Activated naive CD4-positive, alpha-beta T cell treated with anti-CD3 and anti-CD28 coated beads, Interleukin-2, amount 50 U/mL, for 24 hours (primary cell): ENCODE measurements around the gene DUT.

Experiments used
- H3K27ac Mint-ChIP-seq: one replicate; pipeline ENCODE4 v1.8.0; 2021; ENCODE audit warnings: mild to moderate bottlenecking, mixed read lengths
- H3K27me3 Mint-ChIP-seq: one replicate; pipeline ENCODE4 v1.8.0; 2021; ENCODE audit warnings: mixed read lengths
- H3K36me3 Mint-ChIP-seq: one replicate; pipeline ENCODE4 v1.8.0; 2021; ENCODE audit warnings: mixed read lengths
- H3K4me1 Mint-ChIP-seq: one replicate; pipeline ENCODE4 v1.8.0; 2021; ENCODE audit warnings: mixed read lengths
- H3K4me3 Mint-ChIP-seq: one replicate; pipeline ENCODE4 v1.8.0; 2021; ENCODE audit warnings: mild to moderate bottlenecking, mixed read lengths
- H3K9me3 Mint-ChIP-seq: one replicate; pipeline ENCODE4 v1.8.0; 2021; ENCODE audit warnings: mixed read lengths

Gene DUT

DNA sequence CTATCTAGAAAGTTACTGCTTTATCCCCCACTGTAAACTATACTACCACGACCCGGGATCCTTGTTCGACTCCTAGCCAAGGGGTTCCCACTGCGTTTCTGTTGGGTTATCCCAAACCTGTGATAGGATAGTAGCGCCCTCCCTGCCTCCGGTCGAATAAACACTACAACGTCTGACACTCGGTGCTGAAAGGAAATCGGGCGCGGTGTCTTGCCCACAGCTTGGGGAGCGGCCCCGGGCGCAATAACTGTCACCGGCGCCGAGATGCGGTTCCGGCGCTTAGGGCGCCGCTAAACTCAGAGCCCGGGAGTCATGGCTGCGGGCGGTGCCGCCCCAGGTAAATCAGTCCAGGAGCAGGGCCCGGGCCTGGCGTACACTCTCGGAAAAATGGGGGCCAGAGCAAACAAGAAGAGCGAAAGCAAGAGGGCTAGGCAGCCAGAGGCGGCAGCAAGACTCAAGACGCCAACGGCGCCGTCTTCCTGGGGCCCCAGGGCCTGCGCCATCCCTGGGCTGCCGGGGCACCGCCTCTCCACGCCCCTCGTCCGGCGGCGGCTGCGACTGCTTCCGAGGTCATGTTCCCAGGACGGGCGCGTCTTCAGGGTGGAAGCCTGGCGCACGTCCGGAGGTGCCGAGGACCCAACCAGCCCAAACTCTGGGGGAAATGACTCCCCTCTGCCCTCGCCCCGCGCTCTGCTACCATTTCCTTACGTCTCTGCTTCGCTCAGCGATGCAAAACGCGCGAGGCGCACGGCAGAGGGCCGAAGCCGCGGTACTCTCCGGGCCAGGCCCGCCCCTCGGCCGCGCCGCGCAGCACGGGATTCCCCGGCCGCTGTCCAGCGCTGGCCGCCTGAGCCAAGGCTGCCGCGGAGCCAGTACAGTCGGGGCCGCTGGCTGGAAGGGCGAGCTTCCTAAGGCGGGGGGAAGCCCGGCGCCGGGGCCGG is at the start of gene DUT:
DUT (plus strand) TSS at position 575 of the 941 bp plus-strand sequence; CDS start at position 662, 87 bp downstream.
- no peaks in the 10 kb centered on the region for H3K27me3 Mint-ChIP-seq
- no peaks in the 10 kb centered on the region for H3K9me3 Mint-ChIP-seq
- H3K4me1 Mint-ChIP-seq = peaks cover 28% of the 10 kb centered on the region
- peak within 1 kb of the TSS; percentile 100 for H3K27ac Mint-ChIP-seq
- H3K36me3 Mint-ChIP-seq = peaks cover 5% of the 10 kb centered on the region
- peak within 1 kb of the TSS; percentile 99 for H3K4me3 Mint-ChIP-seq

DNA sequence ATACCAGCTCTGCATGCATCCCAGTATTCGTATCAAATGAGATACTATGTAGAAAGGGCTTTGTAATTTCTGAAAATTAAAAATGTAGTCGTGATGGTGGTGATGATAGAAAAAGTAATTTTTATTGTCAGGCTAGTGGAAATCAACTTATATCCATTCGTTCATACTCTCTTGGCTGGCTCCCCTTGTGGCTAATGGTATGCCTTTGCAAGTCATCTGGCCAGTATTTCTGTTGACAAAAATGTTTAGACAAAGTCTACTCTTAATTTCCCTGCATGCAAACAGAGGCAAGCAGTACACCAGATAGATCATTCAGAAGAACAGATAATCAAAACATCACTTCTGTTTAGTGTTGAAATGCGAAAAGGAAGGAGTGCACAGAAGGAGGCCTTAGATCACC is 49.6 kb upstream of the DUT start:
- Mint-ChIP-seq H3K9me3 (no peaks in the 10 kb centered on the region), H3K4me1 (peaks cover 7% of the 10 kb centered on the region), H3K4me3 (no peak overlapping the region), H3K27me3 (peaks cover 4% of the 10 kb centered on the region), H3K27ac (no peak overlapping the region), H3K36me3 (no peaks in the 10 kb centered on the region)

DNA sequence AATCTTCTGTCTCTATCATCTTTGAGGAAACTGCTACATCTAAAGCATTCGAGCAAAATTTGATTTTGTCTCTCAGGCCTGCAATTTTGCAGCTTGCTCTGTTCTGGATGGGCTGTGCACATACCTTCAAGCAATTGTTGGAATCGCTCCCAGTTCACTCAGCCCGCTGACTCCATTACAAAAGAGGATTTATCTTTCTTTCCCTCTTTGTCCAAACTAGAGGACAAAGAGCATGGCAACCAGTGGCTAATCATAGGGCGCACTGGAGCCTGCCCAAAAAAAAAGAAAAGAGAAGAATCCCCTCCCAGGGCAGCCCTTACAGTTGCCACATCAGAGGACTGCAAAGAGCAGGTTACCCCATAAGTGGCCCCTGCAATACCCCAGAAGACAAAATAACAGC is 49.0 kb upstream of the DUT start:
- H3K27me3 Mint-ChIP-seq = peaks cover 4% of the 10 kb centered on the region
- H3K36me3 Mint-ChIP-seq = no peaks in the 10 kb centered on the region
- peaks cover 7% of the 10 kb centered on the region for H3K4me1 Mint-ChIP-seq
- H3K9me3 Mint-ChIP-seq = no peaks in the 10 kb centered on the region
- H3K4me3 Mint-ChIP-seq = no peak overlapping the region
- no peak overlapping the region for H3K27ac Mint-ChIP-seq

DNA sequence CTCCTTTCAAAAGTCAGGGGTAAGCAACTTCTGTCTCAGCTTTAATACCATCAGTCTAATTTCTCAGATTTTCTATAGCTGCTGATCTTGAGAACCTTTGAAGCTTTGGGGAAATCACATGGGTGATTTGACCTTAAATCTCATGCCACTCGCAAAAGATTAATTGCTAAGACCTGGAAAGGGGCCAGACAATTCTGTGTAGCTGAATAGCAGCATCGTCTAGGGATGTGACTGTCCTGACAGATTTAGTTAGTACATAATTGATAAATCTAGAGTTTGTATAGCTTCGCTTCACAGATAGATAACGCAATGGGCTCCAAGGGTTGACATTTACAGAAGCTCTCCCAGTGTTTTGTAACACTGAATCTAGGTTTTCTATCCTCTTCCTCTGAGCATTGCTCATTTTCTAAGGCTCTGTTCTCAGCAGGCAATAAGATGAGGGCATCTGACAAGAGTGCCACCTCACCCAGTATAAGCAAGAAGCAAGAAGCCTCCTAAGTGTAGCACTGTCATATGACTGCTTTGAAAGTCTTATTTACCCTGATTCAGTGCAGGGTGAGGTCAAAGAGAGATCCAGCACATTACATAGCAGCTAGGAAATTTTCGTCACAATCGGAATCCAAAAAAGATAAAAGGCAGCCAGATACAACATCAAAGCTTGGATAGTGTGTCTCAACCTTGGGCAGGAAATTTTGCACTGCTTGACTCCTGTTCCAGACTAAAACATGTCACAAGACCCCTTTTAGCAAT is 47.7 kb upstream of the DUT start:
- H3K4me3 Mint-ChIP-seq = no peak overlapping the region
- no peak overlapping the region for H3K27ac Mint-ChIP-seq
- H3K9me3 Mint-ChIP-seq = no peaks in the 10 kb centered on the region
- H3K4me1 Mint-ChIP-seq = peaks cover 7% of the 10 kb centered on the region
- no peaks in the 10 kb centered on the region for H3K36me3 Mint-ChIP-seq
- peaks cover 4% of the 10 kb centered on the region for H3K27me3 Mint-ChIP-seq

DNA sequence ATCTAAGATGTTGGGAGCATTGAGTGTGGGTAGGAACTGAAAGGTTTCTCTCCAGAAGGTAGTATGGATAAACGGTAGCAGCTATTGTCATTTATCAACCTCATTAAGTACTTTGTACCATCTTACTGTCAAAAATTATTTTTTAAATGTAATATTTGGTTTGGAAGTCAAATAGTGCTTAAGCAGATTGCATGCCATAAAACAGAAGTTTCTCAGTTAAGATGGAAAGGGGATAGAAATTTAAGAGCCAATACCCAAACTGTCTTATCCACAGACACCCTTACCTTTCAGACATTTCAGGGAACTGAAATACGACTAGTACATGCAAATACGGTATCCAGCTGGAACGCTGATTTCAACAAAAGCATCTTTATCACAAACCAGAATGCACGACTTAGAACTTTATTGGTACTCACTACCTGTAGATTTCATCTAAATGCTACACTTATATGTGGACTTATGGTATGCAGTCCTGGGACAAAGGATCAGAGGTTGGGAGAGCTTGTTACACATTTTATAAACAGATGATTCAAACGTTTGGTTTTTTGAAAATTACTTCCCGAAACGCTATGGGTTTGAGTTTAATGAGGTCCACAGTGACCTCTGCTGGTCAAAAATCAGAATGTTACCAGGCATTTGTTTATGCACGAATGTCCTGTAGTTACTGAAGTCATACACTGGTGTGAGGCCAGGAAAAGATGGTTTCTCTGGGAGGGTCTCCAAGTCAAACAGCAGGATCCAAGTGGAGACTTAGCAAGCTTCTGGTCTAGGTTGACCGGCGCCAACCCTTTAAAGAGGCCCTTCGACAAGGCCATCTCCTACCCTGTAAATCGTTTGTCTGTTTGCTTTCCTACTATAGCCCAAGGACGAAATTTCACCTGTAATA is 45.7 kb upstream of the DUT start:
- H3K9me3 Mint-ChIP-seq = no peaks in the 10 kb centered on the region
- H3K4me3 Mint-ChIP-seq = no peak overlapping the region
- H3K4me1 Mint-ChIP-seq = peaks cover 7% of the 10 kb centered on the region
- H3K27ac Mint-ChIP-seq = no peak overlapping the region
- H3K36me3 Mint-ChIP-seq = no peaks in the 10 kb centered on the region
- H3K27me3 Mint-ChIP-seq = peaks cover 3% of the 10 kb centered on the region

DNA sequence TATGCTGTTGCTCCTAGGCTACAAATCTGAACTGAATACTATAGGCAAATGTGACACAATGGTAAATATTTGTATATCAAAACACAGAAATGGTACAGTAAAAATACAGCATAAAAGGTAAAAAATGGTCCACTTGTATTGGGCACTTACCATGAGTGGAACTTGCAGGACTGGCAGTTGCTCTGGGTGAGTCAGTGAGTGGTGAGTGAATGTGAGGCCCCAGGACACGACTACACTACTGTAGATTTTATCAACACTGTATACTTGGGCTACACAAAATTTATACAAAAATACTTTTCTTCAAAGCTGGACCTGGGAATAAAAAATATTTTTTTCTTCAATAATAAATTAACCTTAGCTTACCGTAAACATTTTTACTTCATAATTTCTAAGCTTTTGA is 41.6 kb upstream of the DUT start:
- peaks cover 7% of the 10 kb centered on the region for H3K4me1 Mint-ChIP-seq
- peaks cover 3% of the 10 kb centered on the region for H3K27me3 Mint-ChIP-seq
- H3K36me3 Mint-ChIP-seq = no peaks in the 10 kb centered on the region
- no peak overlapping the region for H3K4me3 Mint-ChIP-seq
- H3K9me3 Mint-ChIP-seq = no peaks in the 10 kb centered on the region
- H3K27ac Mint-ChIP-seq = no peak overlapping the region

DNA sequence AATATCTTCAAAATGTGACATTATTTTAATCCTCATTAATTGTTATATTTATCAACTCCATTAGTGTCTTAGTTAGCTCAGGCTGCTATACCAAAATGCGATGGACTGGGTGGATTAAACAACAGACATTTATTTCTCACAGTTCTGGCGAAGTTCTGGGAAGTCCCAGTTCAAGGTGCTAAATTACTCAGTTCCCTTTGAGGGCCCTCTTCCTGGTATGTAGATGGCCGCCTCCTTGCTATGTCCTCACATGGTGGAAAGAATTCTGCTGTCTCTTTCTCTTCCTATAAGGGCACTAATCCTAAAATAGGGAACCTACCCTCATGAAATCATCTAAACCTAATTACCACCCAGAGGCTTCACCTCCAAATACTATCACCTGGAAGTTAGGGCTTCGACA is 38.8 kb upstream of the DUT start:
- peaks cover 2% of the 10 kb centered on the region for H3K27me3 Mint-ChIP-seq
- H3K27ac Mint-ChIP-seq = no peak overlapping the region
- no peak overlapping the region for H3K4me3 Mint-ChIP-seq

DNA sequence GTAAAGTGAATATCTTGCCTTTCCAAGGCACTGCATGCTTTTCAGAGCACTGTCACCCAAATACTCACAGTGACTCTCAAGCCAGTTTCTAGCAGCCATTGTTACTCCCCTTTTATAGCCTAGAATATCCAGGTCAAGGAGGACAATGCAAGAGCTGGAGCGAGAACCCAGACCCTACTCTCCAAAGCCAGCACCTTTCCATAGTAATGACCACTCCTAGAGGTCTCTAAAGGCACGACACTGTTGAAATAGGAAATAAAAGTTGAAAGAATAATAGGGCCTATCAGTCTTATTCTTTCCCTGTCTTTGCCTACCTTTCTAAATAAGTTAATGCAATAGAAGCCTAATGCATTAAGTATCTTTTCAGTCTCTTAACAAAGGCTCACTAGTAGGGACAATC is 33.6 kb upstream of the DUT start:
- Mint-ChIP-seq H3K4me1 (no peaks in the 10 kb centered on the region), H3K27ac (no peak overlapping the region), H3K4me3 (no peak overlapping the region), H3K36me3 (no peaks in the 10 kb centered on the region), H3K27me3 (peaks cover 2% of the 10 kb centered on the region), H3K9me3 (no peaks in the 10 kb centered on the region)

More for the DNA sequence above, 38.8 kb upstream of the DUT start:
- Mint-ChIP-seq H3K4me1 (no peaks in the 10 kb centered on the region), H3K9me3 (no peaks in the 10 kb centered on the region), H3K36me3 (no peaks in the 10 kb centered on the region)

DNA sequence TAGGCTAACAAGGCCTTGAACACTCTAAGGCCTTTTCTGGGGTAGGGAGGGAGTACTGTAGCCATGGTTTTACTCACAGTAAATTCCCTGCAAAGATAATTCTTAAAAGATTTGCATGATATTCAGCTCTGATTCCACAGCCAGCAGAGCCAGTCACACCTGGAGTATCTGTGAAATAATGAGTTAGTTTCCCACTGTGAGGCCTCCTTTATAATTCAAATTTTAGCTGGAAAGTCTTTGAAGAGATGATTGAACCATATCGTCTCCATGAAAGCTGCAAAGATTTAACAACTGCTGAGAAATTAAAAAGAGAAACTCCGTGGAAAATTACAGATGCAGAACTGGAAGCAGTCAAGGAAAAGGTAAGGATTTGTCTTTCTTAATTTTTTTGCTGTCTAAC is 32.3 kb upstream of the DUT start:
- H3K27ac Mint-ChIP-seq = no peak overlapping the region
- no peaks in the 10 kb centered on the region for H3K36me3 Mint-ChIP-seq
- H3K9me3 Mint-ChIP-seq = no peaks in the 10 kb centered on the region
- H3K4me1 Mint-ChIP-seq = no peaks in the 10 kb centered on the region
- H3K27me3 Mint-ChIP-seq = peaks cover 2% of the 10 kb centered on the region
- no peak overlapping the region for H3K4me3 Mint-ChIP-seq

DNA sequence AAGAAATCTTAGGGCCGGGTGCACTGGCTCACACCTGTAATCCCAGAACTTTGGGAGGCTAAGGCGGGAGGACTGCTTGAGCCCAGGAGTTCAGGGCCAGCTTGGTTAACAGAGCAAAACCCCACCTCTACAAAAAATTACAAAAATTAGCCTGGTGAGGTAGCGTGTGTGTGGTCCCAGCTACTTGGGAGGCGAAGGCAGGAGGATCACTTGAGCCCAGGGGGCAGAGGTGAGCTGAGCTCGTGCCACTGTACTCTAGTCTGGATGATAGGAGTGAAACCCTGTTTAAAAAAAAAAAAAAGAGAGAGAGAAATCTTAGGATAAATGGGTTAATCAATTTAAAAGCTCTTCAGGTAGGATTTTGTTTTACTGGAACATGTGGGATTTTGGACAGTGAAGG is 31.2 kb upstream of the DUT start:
- H3K27me3 Mint-ChIP-seq = peaks cover 2% of the 10 kb centered on the region
- H3K9me3 Mint-ChIP-seq = no peaks in the 10 kb centered on the region
- H3K4me3 Mint-ChIP-seq = no peak overlapping the region
- no peaks in the 10 kb centered on the region for H3K4me1 Mint-ChIP-seq
- H3K27ac Mint-ChIP-seq = no peak overlapping the region
- H3K36me3 Mint-ChIP-seq = no peaks in the 10 kb centered on the region

DNA sequence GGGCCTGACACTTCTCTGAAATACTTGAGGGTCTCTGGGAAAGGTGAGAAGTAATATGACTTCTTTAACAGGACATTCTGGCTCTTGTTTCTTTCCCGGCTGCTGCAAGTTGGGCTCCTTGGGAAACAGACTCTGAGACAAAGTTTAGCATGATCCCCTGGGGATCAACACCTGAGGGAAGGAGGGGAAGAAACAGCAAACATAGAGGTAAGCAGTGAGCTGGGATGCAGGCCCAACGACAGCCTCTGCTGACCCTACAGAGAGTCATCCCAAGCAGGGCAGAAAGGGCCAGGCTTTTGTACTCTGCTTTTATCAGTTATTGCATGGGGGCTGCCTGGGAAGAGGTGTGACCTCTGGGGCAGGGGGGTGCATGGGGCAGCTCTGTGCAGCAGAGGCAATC is 26.8 kb upstream of the DUT start:
- Mint-ChIP-seq H3K9me3 (no peaks in the 10 kb centered on the region), H3K4me1 (no peaks in the 10 kb centered on the region), H3K4me3 (no peak overlapping the region), H3K27ac (no peak overlapping the region), H3K27me3 (no peaks in the 10 kb centered on the region), H3K36me3 (no peaks in the 10 kb centered on the region)

DNA sequence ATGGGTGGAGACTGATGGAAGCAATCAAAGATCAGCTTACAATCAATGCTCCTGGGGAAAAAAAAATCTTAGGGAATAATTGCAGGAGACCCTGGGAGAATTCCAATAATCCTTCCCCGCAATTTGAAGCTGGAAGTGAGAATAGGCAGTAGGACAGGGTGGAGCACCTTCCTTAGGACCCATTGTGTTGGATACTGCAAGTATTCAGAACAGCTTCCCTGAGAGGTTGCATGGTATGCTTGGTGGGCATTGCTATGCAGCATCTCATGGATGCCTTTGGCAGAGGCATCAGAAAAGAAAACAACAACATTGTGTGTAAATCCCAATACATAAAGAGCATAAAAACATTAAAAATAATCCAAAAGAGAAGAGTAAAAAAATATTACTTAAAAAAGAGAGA is 24.6 kb upstream of the DUT start:
- Mint-ChIP-seq H3K9me3 (no peaks in the 10 kb centered on the region), H3K27ac (no peak overlapping the region), H3K4me1 (no peaks in the 10 kb centered on the region), H3K36me3 (no peaks in the 10 kb centered on the region), H3K4me3 (no peak overlapping the region), H3K27me3 (no peaks in the 10 kb centered on the region)

DNA sequence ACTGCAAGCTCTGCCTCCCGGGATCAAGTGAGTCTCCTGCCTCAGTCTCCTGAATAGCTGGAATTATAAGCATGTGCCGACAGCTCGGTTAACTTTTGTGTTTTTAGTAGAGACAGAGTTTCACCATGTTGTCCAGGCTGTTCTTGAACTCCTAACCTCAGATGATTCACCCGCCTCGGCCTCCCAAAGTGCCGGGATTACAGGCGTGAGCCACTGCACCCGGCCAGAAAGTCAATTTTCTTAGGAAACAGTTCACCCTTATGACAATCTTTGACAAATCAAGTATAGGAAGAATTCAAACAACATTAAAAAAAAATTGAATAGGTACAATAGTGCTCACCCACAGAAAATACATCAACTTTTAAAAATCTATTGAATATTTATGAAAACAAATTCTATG is 23.6 kb upstream of the DUT start:
- H3K9me3 Mint-ChIP-seq = no peaks in the 10 kb centered on the region

DNA sequence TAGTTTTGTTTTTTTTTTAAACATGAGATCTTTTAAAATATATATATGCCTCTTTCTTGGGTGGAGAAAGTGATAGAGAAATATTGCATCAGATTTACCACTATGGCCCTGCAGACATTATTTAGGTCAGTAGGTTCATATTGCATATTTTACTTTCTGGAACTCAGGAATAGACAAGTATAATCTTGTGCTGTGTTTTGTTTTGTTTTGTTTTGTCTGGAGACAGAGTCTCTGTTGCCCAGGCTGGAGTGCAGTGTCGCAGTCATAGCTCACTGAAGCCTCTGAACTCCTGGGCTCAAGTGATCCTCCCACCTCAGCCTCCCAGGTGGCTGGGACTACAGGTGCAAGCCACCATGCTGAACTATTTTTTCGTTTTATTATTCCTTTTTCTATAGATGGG is 21.5 kb upstream of the DUT start:
- Mint-ChIP-seq H3K4me3 (no peak overlapping the region), H3K36me3 (no peaks in the 10 kb centered on the region), H3K27me3 (no peaks in the 10 kb centered on the region), H3K27ac (no peak overlapping the region), H3K9me3 (no peaks in the 10 kb centered on the region), H3K4me1 (no peaks in the 10 kb centered on the region)

More for the DNA sequence above, 23.6 kb upstream of the DUT start:
- Mint-ChIP-seq H3K36me3 (no peaks in the 10 kb centered on the region), H3K27me3 (no peaks in the 10 kb centered on the region), H3K4me1 (no peaks in the 10 kb centered on the region), H3K27ac (no peak overlapping the region), H3K4me3 (no peak overlapping the region)

DNA sequence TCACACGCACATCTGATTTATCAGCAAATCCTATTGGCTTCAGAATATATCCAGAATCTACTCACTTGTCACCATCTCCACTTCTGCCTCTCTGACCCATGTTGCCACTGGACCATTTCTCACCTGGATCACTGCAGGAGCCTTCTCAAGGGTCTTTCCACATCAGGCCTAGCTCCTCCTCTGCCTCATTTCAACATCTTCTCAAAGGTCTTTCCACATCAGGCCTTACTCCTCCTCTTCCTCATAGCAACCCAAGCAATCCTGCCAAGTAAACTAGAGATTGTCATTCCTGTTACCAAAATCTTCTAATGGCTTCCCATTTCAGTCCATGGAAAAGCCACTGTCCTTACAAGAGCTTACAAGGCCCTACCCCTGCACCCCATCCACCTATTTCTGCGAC is 18.0 kb upstream of the DUT start:
- no peak overlapping the region for H3K4me3 Mint-ChIP-seq
- peaks cover 1% of the 10 kb centered on the region for H3K27me3 Mint-ChIP-seq
- no peak overlapping the region for H3K27ac Mint-ChIP-seq
- H3K9me3 Mint-ChIP-seq = no peaks in the 10 kb centered on the region
- H3K36me3 Mint-ChIP-seq = no peaks in the 10 kb centered on the region
- no peaks in the 10 kb centered on the region for H3K4me1 Mint-ChIP-seq
